HEK293T (cell line): ENCODE results near the gene ZNF655.

ENCODE experiments used
- ARNT ChIP-seq: fragments of 450-650 bp; IDR thresholded peaks from 2 replicates; pipeline ENCODE4 v1.6.1; 2017; ENCODE audit warnings: mild to moderate bottlenecking
- ELF4 ChIP-seq: fragments of 450-650 bp; IDR thresholded peaks from 2 replicates; pipeline ENCODE4 v1.6.1; 2017; ENCODE audit warnings: antibody characterized with exemption
- FOXA1 ChIP-seq: fragments of 450-650 bp; IDR thresholded peaks from 2 replicates; pipeline ENCODE4 v1.6.1; 2016; ENCODE audit warnings: mild to moderate bottlenecking
- FOXK2 ChIP-seq: fragments of 450-650 bp; IDR thresholded peaks from 2 replicates; pipeline ENCODE4 v1.6.1; 2016; ENCODE audit warnings: mild to moderate bottlenecking
- HDGF ChIP-seq: fragments of 450-650 bp; IDR thresholded peaks from 2 replicates; pipeline ENCODE4 v1.6.1; 2017; ENCODE audit warnings: antibody characterized with exemption, borderline replicate concordance
- NFRKB ChIP-seq: fragments of 450-650 bp; IDR thresholded peaks from 2 replicates; pipeline ENCODE4 v1.6.1; 2016; ENCODE audit warnings: mild to moderate bottlenecking, moderate library complexity
- SP1 ChIP-seq: fragments of 450-650 bp; IDR thresholded peaks from 2 replicates; pipeline ENCODE4 v1.6.1; 2017
- TARDBP ChIP-seq: fragments of 450-650 bp; IDR thresholded peaks from 2 replicates; pipeline ENCODE4 v1.6.1; 2016

DNA sequence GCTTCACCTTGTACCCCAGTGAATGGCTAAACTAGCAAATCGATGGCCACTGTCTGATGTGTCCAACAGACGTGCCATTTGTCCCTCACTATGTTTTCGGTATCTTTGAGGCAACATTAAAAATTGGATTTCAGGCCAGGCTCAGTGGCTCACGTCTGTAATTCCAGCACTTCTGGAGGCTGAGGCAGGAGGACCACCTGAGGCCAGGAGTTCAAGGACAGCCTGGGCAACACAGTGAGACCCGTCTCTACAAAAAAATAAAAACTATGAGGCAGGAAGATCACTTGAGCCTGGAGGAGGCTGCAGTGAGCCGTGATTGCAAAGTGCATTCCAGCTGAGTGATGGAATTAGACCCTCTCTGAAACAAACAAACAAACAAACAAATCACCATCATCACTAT, 14.5 kb upstream of the ZNF655 start:
- no peak for TF ChIP-seq ELF4
- no peak for TF ChIP-seq HDGF
- no peak for TF ChIP-seq SP1
- TF ChIP-seq NFRKB, result no peak
- no peak for TF ChIP-seq TARDBP
- TF ChIP-seq FOXK2, result no peak
- no peak for TF ChIP-seq ARNT
- no peak for TF ChIP-seq FOXA1
